ENCODE results near the gene GPRIN1. TPM values are rescaled to one million over a fixed set of nuclear protein-coding genes. Genes with fewer than 3 reads are reported as not detected.

The GPRIN1 gene
- 12.3 and 13.6 TPM in 2 replicates for total RNA-seq (2014; rRNA removed; shearing (Covaris generic))

GRCh38 chr5:176609724-176610434, at the start of gene GPRIN1:
GPRIN1 (minus strand) TSS chr5:176610156; CDS start chr5:176599834, 10,322 bp downstream.
- DNase-seq (ENCODE audit: low read depth): peak; percentile 84

- DNase-seq (ENCODE audit: low read depth): no peak
These were observed 49.5 kb upstream of the GPRIN1 start for GRCh38 chr5:176659512-176659839.

GRCh38 chr5:176658817-176659511, 49.0 kb upstream of the GPRIN1 start:
- peak; percentile 78 for DNase-seq (ENCODE audit: low read depth)

- DNase-seq (ENCODE audit: low read depth): peak; percentile 90
These were observed 48.1 kb upstream of the GPRIN1 start for GRCh38 chr5:176658007-176658599.

GRCh38 chr5:176656467-176656990, 46.6 kb upstream of the GPRIN1 start:
- no peak for DNase-seq (ENCODE audit: low read depth)

GRCh38 chr5:176654856-176655255, 44.9 kb upstream of the GPRIN1 start:
- DNase-seq (ENCODE audit: low read depth): no peak

GRCh38 chr5:176653401-176654385, 43.7 kb upstream of the GPRIN1 start:
- peak; percentile 65 for DNase-seq (ENCODE audit: low read depth)

GRCh38 chr5:176652136-176652535, 42.2 kb upstream of the GPRIN1 start:
- DNase-seq (ENCODE audit: low read depth): no peak

- DNase-seq (ENCODE audit: low read depth): no peak
These were observed 41.6 kb upstream of the GPRIN1 start for GRCh38 chr5:176651472-176651980.

GRCh38 chr5:176650354-176650884, 40.5 kb upstream of the GPRIN1 start:
- no peak for DNase-seq (ENCODE audit: low read depth)

GRCh38 chr5:176648474-176649194, 38.7 kb upstream of the GPRIN1 start:
- no peak for DNase-seq (ENCODE audit: low read depth)

- DNase-seq (ENCODE audit: low read depth): peak; percentile 69
These were observed 38.0 kb upstream of the GPRIN1 start for GRCh38 chr5:176647843-176648473.

- peak; percentile 100 for DNase-seq (ENCODE audit: low read depth)
These were observed 37.3 kb upstream of the GPRIN1 start, which contains the start of gene TSPAN17 for GRCh38 chr5:176647030-176647842. TSPAN17 (plus strand) TSS chr5:176647484; CDS start chr5:176647616, 132 bp downstream.

GRCh38 chr5:176646707-176647029, 36.7 kb upstream of the GPRIN1 start:
- no peak for DNase-seq (ENCODE audit: low read depth)

- DNase-seq (ENCODE audit: low read depth): no peak
These were observed 36.2 kb upstream of the GPRIN1 start for GRCh38 chr5:176646049-176646706.

GRCh38 chr5:176644878-176645670, 35.1 kb upstream of the GPRIN1 start:
- no peak for DNase-seq (ENCODE audit: low read depth)

- DNase-seq (ENCODE audit: low read depth): no peak
These were observed 34.3 kb upstream of the GPRIN1 start for GRCh38 chr5:176644294-176644693.
